Vagina (tissue), 2 donors: Measurements from ENCODE around the gene MRTFB.

Experiments
- CTCF ChIP-seq, 3 experiments: fragments of 450-650 bp in 2 of 3; fragments of 200-600 bp in 1 of 3; sonication (generic) in 1 of 3; IDR thresholded peaks; one replicate each; pipeline ENCODE4 v1.5.1; 2017 to 2019; ENCODE audit warnings: antibody characterized with exemption in 3 of 3, mild to moderate bottlenecking in 2 of 3, moderate library complexity in 2 of 3
- POLR2A ChIP-seq, 2 donors: fragments of 450-650 bp; IDR thresholded peaks; one replicate each; pipeline ENCODE4 v1.6.1; 2017; ENCODE audit warnings: antibody characterized with exemption in 2 of 2, mild to moderate bottlenecking in 2 of 2, moderate library complexity in 2 of 2

GRCh38 chr16:14196011-14196410 lies 124.9 kb downstream of the MRTFB start:
- TF ChIP-seq CTCF (IDR thresholded peaks at IDR 0.05) = no peak
- TF ChIP-seq POLR2A (IDR thresholded peaks at IDR 0.05) = no peak
